Measurements from ENCODE around the gene ZNF385C.
A peak's percentile ranks its signal among the peaks of the same experiment; 100 is the strongest.

Gene ZNF385C

GRCh38 chr17:42075789-42076188 lies 22.5 kb downstream of the ZNF385C start:
- DNase-seq: no peak

GRCh38 chr17:42072323-42073187 lies 25.7 kb downstream of the ZNF385C start:
- no peak for DNase-seq

- DNase-seq: no peak
Measured at GRCh38 chr17:42071810-42072209, 26.5 kb downstream of the ZNF385C start.

- DNase-seq: peak; percentile 15
Measured at GRCh38 chr17:42068979-42069378, 29.3 kb downstream of the ZNF385C start.

- peak; percentile 76 for DNase-seq
Measured at GRCh38 chr17:42067371-42068091, 30.7 kb downstream of the ZNF385C start.

- no peak for DNase-seq
Measured at GRCh38 chr17:42065201-42065600, 33.1 kb downstream of the ZNF385C start.

- no peak for DNase-seq
Measured at GRCh38 chr17:42062681-42063080, 35.6 kb downstream of the ZNF385C start.

- peak; percentile 32 for DNase-seq
Measured at GRCh38 chr17:42061646-42062487, 36.4 kb downstream of the ZNF385C start.

- no peak for DNase-seq
Measured at GRCh38 chr17:42060231-42060630, 38.0 kb downstream of the ZNF385C start.

- no peak for DNase-seq
Measured at GRCh38 chr17:42059815-42060214, 38.5 kb downstream of the ZNF385C start.

- DNase-seq: peak; percentile 38
Measured at GRCh38 chr17:42058063-42058462, 40.2 kb downstream of the ZNF385C start.

GRCh38 chr17:42056635-42057034 lies 41.6 kb downstream of the ZNF385C start:
- no peak for DNase-seq

GRCh38 chr17:42055496-42055895 lies 42.8 kb downstream of the ZNF385C start:
- DNase-seq: no peak

- DNase-seq: no peak
Measured at GRCh38 chr17:42055027-42055426, 43.2 kb downstream of the ZNF385C start.

- no peak for DNase-seq
Measured at GRCh38 chr17:42053731-42054500, 44.4 kb downstream of the ZNF385C start.

GRCh38 chr17:42052346-42052877 lies 45.9 kb downstream of the ZNF385C start:
- DNase-seq: no peak

- no peak for DNase-seq
Measured at GRCh38 chr17:42051645-42052044, 46.6 kb downstream of the ZNF385C start.

- no peak for DNase-seq
Measured at GRCh38 chr17:42051013-42051400, 47.3 kb downstream of the ZNF385C start.

- DNase-seq: peak; percentile 68
Measured at GRCh38 chr17:42050393-42051012, 47.8 kb downstream of the ZNF385C start, which contains the start of gene C17orf113. Gene C17orf113 (minus strand): TSS chr17:42050601. CDS start chr17:42043376, 7,225 bp downstream.

GRCh38 chr17:42049834-42050392 lies 48.4 kb downstream of the ZNF385C start:
- no peak for DNase-seq

GRCh38 chr17:42047343-42047742 lies 50.9 kb downstream of the ZNF385C start:
- DNase-seq: no peak

All from NCI-H2171 treated with DMSO at 0.1 percent for 48 hours (cell line).